Transverse colon (tissue), 4 donors: Measurements from ENCODE around the gene DOK1.

Experiments
- CTCF ChIP-seq, 5 experiments: fragments of 200-600 bp in 3 of 5; fragments of 450-650 bp in 2 of 5; sonication (generic) in 3 of 5; IDR thresholded peaks; 1 replicate in 2 of 5; 2 replicates in 3 of 5; pipeline ENCODE4 v1.5.1; 2016 to 2017; ENCODE audit warnings: antibody characterized with exemption in 5 of 5, inconsistent platforms in 3 of 5, mild to moderate bottlenecking in 2 of 5, moderate library complexity in 1 of 5
- EP300 ChIP-seq: sonication (generic); formaldehyde crosslinking; IDR thresholded peaks from one replicate; pipeline ENCODE4 v1.6.1; 2017; ENCODE audit warnings: antibody characterized with exemption, low read depth
- POLR2A ChIP-seq: fragments of 450-650 bp; IDR thresholded peaks from one replicate; pipeline ENCODE4 v1.6.1; 2016; ENCODE audit warnings: antibody characterized with exemption, mild to moderate bottlenecking, moderate library complexity
- POLR2AphosphoS5 ChIP-seq, 3 donors: sonication (generic); formaldehyde crosslinking; IDR thresholded peaks; one replicate each; pipeline ENCODE4 v1.6.1; 2016; ENCODE audit warnings: antibody characterized with exemption in 3 of 3

- TF ChIP-seq CTCF (IDR thresholded peaks at IDR 0.05) (no peak), POLR2AphosphoS5 (IDR thresholded peaks at IDR 0.05) (no peak), POLR2A (no peak), EP300 (no peak)
Measured at GRCh38 chr2:74560591-74560990, 6.1 kb downstream of the DOK1 start.
